Type B pancreatic cell (in vitro differentiated cells): Measurements from ENCODE around the gene DCLK2. TPM values are rescaled to one million over a fixed set of nuclear protein-coding genes. Genes with fewer than 3 reads are reported as not detected.

ENCODE experiments used
- DNase-seq: peaks from one replicate; pipeline ENCODE4 v3.0.0; 2021; ENCODE audit warnings: mixed read lengths; ENCODE audit not compliant: unreplicated experiment; ENCODE audit errors: extremely low spot score
- H3K27ac Mint-ChIP-seq: 2 replicates; pipeline ENCODE4 v1.8.0; 2021; ENCODE audit warnings: mild to moderate bottlenecking, mixed read lengths
- H3K27me3 Mint-ChIP-seq: 2 replicates; pipeline ENCODE4 v1.8.0; 2021; ENCODE audit warnings: mixed read lengths
- H3K36me3 Mint-ChIP-seq: 2 replicates; pipeline ENCODE4 v1.8.0; 2021; ENCODE audit warnings: mixed read lengths
- H3K4me1 Mint-ChIP-seq: one replicate; pipeline ENCODE4 v1.8.0; 2021; ENCODE audit warnings: mixed read lengths; ENCODE audit not compliant: unreplicated experiment
- H3K4me3 Mint-ChIP-seq: 2 replicates; pipeline ENCODE4 v1.8.0; 2021; ENCODE audit warnings: mild to moderate bottlenecking, mixed read lengths
- H3K9me3 Mint-ChIP-seq: 2 replicates; pipeline ENCODE4 v1.8.0; 2021; ENCODE audit warnings: mixed read lengths
- CTCF ChIP-seq: fragments of 200-600 bp; sonication (generic); conservative IDR thresholded peaks from 2 replicates; pipeline ENCODE4 v1.5.0; 2021; ENCODE audit warnings: antibody characterized with exemption, mild to moderate bottlenecking
- total RNA-seq: library from RNA; stranded (reverse); gene quantifications from 2 replicates; pipeline ENCODE4 v1.2.1, GENCODE V29; 2021; ENCODE audit warnings: low replicate concordance

DCLK2 gene
- total RNA-seq, 1 donor from 2014 or later: 24.9 TPM

- peaks cover 60% of the 10 kb centered on the region for H3K36me3 Mint-ChIP-seq
- no peaks in the 10 kb centered on the region for H3K9me3 Mint-ChIP-seq
- H3K27ac Mint-ChIP-seq: peak overlapping the region; percentile 42
- H3K4me1 Mint-ChIP-seq: peaks cover 29% of the 10 kb centered on the region
- no peak overlapping the region for H3K4me3 Mint-ChIP-seq
- DNase-seq: no peak
- TF ChIP-seq CTCF: no peak
- no peaks in the 10 kb centered on the region for H3K27me3 Mint-ChIP-seq
These were observed 202.0 kb downstream of the DCLK2 start for GRCh38 chr4:150280081-150280895.

- H3K4me3 Mint-ChIP-seq: peak overlapping the region; percentile 3
- TF ChIP-seq CTCF: no peak
- no peaks in the 10 kb centered on the region for H3K9me3 Mint-ChIP-seq
- H3K36me3 Mint-ChIP-seq: peaks cover 57% of the 10 kb centered on the region
- H3K27ac Mint-ChIP-seq: peak overlapping the region; percentile 42
- DNase-seq: no peak
- no peaks in the 10 kb centered on the region for H3K27me3 Mint-ChIP-seq
- peaks cover 29% of the 10 kb centered on the region for H3K4me1 Mint-ChIP-seq
These were observed 202.7 kb downstream of the DCLK2 start for GRCh38 chr4:150280975-150281374.

- Mint-ChIP-seq H3K9me3 (no peaks in the 10 kb centered on the region), H3K4me1 (peaks cover 29% of the 10 kb centered on the region), H3K36me3 (peaks cover 47% of the 10 kb centered on the region), H3K27me3 (no peaks in the 10 kb centered on the region), H3K4me3 (no peak overlapping the region), H3K27ac (no peak overlapping the region)
- TF ChIP-seq CTCF: no peak
- no peak for DNase-seq
These were observed 205.4 kb downstream of the DCLK2 start for GRCh38 chr4:150283689-150284088.

- Mint-ChIP-seq H3K4me3 (no peak overlapping the region), H3K27ac (no peak overlapping the region), H3K9me3 (no peaks in the 10 kb centered on the region), H3K27me3 (no peaks in the 10 kb centered on the region), H3K4me1 (peaks cover 21% of the 10 kb centered on the region), H3K36me3 (peaks cover 31% of the 10 kb centered on the region)
- TF ChIP-seq CTCF: no peak
- no peak for DNase-seq
These were observed 208.4 kb downstream of the DCLK2 start for GRCh38 chr4:150286656-150287055.

GRCh38 chr4:150289198-150289597 lies 211.0 kb downstream of the DCLK2 start:
- no peaks in the 10 kb centered on the region for H3K27me3 Mint-ChIP-seq
- no peak overlapping the region for H3K27ac Mint-ChIP-seq
- no peak overlapping the region for H3K4me3 Mint-ChIP-seq
- H3K9me3 Mint-ChIP-seq: no peaks in the 10 kb centered on the region
- H3K4me1 Mint-ChIP-seq: peaks cover 11% of the 10 kb centered on the region
- peaks cover 23% of the 10 kb centered on the region for H3K36me3 Mint-ChIP-seq
- no peak for TF ChIP-seq CTCF
- DNase-seq: no peak
